Uterus (tissue), 2 donors: ENCODE results near the gene UBR1.

ENCODE experiments used
- POLR2A ChIP-seq, 2 donors: fragments of 450-650 bp; IDR thresholded peaks; one replicate each; pipeline ENCODE4 v1.6.1; 2016; ENCODE audit warnings: antibody characterized with exemption in 2 of 2, mild to moderate bottlenecking in 1 of 2, moderate library complexity in 1 of 2
- TF ChIP-seq, protein P1 (sequence below), 4 experiments: fragments of 200-600 bp in 2 of 4; fragments of 450-650 bp in 2 of 4; sonication (generic) in 2 of 4; IDR thresholded peaks; one replicate each; pipeline ENCODE4 v1.5.1; 2016 to 2019; ENCODE audit warnings: antibody characterized with exemption in 4 of 4, mild to moderate bottlenecking in 2 of 4, moderate library complexity in 1 of 4

DNA sequence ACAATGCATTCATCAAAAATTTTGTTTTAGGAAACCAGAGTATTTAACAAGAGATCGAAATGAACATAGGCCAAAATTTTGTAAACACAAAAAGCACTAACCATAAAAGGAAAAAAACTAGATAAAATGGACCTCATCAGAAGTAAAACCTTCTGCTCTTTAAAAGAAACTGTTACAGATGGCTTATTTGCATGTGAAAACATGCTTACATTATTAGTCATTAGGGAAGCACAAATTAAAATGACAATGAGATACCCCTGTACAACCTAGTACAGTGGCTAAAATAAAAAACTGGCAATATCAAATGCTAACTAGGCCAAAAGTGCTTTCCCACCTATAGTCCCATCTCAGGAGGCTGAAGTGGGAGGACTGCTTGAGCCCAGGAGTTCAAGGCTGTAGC lies 19.3 kb downstream of the UBR1 start:
- TF ChIP-seq, protein P1, sequence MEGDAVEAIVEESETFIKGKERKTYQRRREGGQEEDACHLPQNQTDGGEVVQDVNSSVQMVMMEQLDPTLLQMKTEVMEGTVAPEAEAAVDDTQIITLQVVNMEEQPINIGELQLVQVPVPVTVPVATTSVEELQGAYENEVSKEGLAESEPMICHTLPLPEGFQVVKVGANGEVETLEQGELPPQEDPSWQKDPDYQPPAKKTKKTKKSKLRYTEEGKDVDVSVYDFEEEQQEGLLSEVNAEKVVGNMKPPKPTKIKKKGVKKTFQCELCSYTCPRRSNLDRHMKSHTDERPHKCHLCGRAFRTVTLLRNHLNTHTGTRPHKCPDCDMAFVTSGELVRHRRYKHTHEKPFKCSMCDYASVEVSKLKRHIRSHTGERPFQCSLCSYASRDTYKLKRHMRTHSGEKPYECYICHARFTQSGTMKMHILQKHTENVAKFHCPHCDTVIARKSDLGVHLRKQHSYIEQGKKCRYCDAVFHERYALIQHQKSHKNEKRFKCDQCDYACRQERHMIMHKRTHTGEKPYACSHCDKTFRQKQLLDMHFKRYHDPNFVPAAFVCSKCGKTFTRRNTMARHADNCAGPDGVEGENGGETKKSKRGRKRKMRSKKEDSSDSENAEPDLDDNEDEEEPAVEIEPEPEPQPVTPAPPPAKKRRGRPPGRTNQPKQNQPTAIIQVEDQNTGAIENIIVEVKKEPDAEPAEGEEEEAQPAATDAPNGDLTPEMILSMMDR (IDR thresholded peaks at IDR 0.05), result no peak
- TF ChIP-seq POLR2A (IDR thresholded peaks at IDR 0.05), result no peak
